Islet of Langerhans (tissue), 1 donor: ENCODE measurements around the gene STPG1.

Experiments
- FAIRE-seq: peaks from one replicate; lab custom pipeline; 2011; peaks lifted over from hg19 to GRCh38; lab: Jason Lieb, UNC

Gene STPG1

GRCh38 chr1:24392982-24393650 is 20.5 kb downstream of the STPG1 start:
- FAIRE-seq: no peak

- no peak for FAIRE-seq
Measured at GRCh38 chr1:24392604-24392946, 21.0 kb downstream of the STPG1 start.

- no peak for FAIRE-seq
Measured at GRCh38 chr1:24391882-24392603, 21.5 kb downstream of the STPG1 start.

- FAIRE-seq: no peak
Measured at GRCh38 chr1:24390924-24391782, 22.4 kb downstream of the STPG1 start.

- FAIRE-seq: no peak
Measured at GRCh38 chr1:24389231-24389678, 24.3 kb downstream of the STPG1 start.

GRCh38 chr1:24388331-24388885 is 25.2 kb downstream of the STPG1 start:
- FAIRE-seq: no peak

- FAIRE-seq: no peak
Measured at GRCh38 chr1:24387636-24388175, 25.9 kb downstream of the STPG1 start.

GRCh38 chr1:24386931-24387330 is 26.7 kb downstream of the STPG1 start:
- FAIRE-seq: no peak

- FAIRE-seq: no peak
Measured at GRCh38 chr1:24386241-24386640, 27.3 kb downstream of the STPG1 start.

- FAIRE-seq: no peak
Measured at GRCh38 chr1:24385160-24385940, 28.2 kb downstream of the STPG1 start.

GRCh38 chr1:24384251-24385090 is 29.1 kb downstream of the STPG1 start:
- no peak for FAIRE-seq

- no peak for FAIRE-seq
Measured at GRCh38 chr1:24383381-24383940, 30.1 kb downstream of the STPG1 start.

GRCh38 chr1:24382165-24382577 is 31.4 kb downstream of the STPG1 start:
- FAIRE-seq: no peak

GRCh38 chr1:24381256-24381655 is 32.3 kb downstream of the STPG1 start:
- no peak for FAIRE-seq

GRCh38 chr1:24380508-24380907 is 33.1 kb downstream of the STPG1 start:
- FAIRE-seq: no peak

GRCh38 chr1:24379733-24380315 is 33.8 kb downstream of the STPG1 start:
- FAIRE-seq: no peak

GRCh38 chr1:24374891-24375786 is 38.4 kb downstream of the STPG1 start:
- FAIRE-seq: no peak

GRCh38 chr1:24373710-24374109 is 39.9 kb downstream of the STPG1 start:
- FAIRE-seq: no peak

- no peak for FAIRE-seq
Measured at GRCh38 chr1:24373044-24373443, 40.5 kb downstream of the STPG1 start.
